SH-SY5Y (cell line): ENCODE results near the gene SNAPIN.

Experiments
- GATA2 ChIP-seq: IDR thresholded peaks from 2 replicates; pipeline ENCODE4 v1.6.1; 2011; ENCODE audit warnings: mild to moderate bottlenecking, low read depth, low read length
- GATA3 ChIP-seq: IDR thresholded peaks from 2 replicates; pipeline ENCODE4 v1.6.1; 2011; ENCODE audit warnings: low read depth, mild to moderate bottlenecking, low read length, moderate library complexity

DNA sequence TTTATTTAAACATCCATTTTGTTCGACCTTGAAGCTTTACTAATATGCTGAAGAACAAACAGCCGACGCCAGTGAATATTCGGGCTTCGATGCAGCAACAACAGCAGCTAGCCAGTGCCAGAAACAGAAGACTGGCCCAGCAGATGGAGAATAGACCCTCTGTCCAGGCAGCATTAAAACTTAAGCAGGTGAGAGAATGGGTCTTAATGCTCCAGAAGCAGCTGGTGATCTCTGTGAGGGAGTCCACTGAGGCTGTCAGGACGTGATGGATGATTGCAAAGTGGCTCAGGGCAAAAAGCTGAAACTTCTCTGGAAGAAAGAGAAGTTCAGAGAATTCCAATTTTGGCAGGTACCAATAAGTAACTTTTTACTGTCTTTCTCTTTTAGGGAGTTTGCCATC lies 20.2 kb upstream of the SNAPIN start:
- TF ChIP-seq GATA2 (no peak), GATA3 (no peak)
